Stomach (tissue), 4 donors: ENCODE data around the gene TTLL11.

Experiments used
- CTCF ChIP-seq, 7 experiments: fragments of 450-650 bp in 4 of 7; fragments of 200-600 bp in 3 of 7; sonication (generic) in 3 of 7; IDR thresholded peaks; one replicate each; pipeline ENCODE4 v1.5.1; 2016 to 2019; ENCODE audit warnings: antibody characterized with exemption in 7 of 7, control low read depth in 2 of 7, mild to moderate bottlenecking in 1 of 7
- POLR2A ChIP-seq, 4 donors: fragments of 450-650 bp; IDR thresholded peaks; one replicate each; pipeline ENCODE4 v1.6.1; 2016; ENCODE audit warnings: antibody characterized with exemption in 4 of 4, control low read depth in 2 of 4, mild to moderate bottlenecking in 1 of 4, moderate library complexity in 1 of 4
- POLR2AphosphoS5 ChIP-seq, 3 donors: sonication (generic); formaldehyde crosslinking; IDR thresholded peaks; one replicate each; pipeline ENCODE4 v1.6.1; 2016; ENCODE audit warnings: antibody characterized with exemption in 3 of 3

- no peak for TF ChIP-seq CTCF (IDR thresholded peaks at IDR 0.05)
- no peak for TF ChIP-seq POLR2AphosphoS5 (IDR thresholded peaks at IDR 0.05)
- no peak for TF ChIP-seq POLR2A (IDR thresholded peaks at IDR 0.05)
Measured at GRCh38 chr9:122065923-122066629, 27.0 kb downstream of the TTLL11 start.
